Right lobe of liver (tissue), 4 donors: ENCODE data around the gene LEAP2.

Experiments
- POLR2A ChIP-seq: fragments of 450-650 bp; IDR thresholded peaks from one replicate; pipeline ENCODE4 v1.6.1; 2017; ENCODE audit warnings: antibody characterized with exemption, mild to moderate bottlenecking
- TF ChIP-seq, protein P1 (sequence below), 4 donors: fragments of 200-600 bp in 3 of 4; fragments of 450-650 bp in 1 of 4; IDR thresholded peaks; one replicate each; pipeline versions ENCODE4 v1.5.1 to v1.8.0; 2016 to 2022; ENCODE audit warnings: antibody characterized with exemption in 4 of 4, mild to moderate bottlenecking in 2 of 4
- donor health status: DM: no; HTN: no; CAD: no.
- donor health status: DM: no; HTN: no; CAD: no.
- donor health status: DM: no; HTN: yes; CAD: no.

GRCh38 chr5:132868754-132869153 lies 4.7 kb upstream of the LEAP2 start:
- TF ChIP-seq, protein P1, sequence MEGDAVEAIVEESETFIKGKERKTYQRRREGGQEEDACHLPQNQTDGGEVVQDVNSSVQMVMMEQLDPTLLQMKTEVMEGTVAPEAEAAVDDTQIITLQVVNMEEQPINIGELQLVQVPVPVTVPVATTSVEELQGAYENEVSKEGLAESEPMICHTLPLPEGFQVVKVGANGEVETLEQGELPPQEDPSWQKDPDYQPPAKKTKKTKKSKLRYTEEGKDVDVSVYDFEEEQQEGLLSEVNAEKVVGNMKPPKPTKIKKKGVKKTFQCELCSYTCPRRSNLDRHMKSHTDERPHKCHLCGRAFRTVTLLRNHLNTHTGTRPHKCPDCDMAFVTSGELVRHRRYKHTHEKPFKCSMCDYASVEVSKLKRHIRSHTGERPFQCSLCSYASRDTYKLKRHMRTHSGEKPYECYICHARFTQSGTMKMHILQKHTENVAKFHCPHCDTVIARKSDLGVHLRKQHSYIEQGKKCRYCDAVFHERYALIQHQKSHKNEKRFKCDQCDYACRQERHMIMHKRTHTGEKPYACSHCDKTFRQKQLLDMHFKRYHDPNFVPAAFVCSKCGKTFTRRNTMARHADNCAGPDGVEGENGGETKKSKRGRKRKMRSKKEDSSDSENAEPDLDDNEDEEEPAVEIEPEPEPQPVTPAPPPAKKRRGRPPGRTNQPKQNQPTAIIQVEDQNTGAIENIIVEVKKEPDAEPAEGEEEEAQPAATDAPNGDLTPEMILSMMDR (IDR thresholded peaks at IDR 0.05), result no peak
- TF ChIP-seq POLR2A, result no peak
